HG02981 (cell line): ENCODE measurements around the gene MOB2.
"Not testable (repeated sequence)": the region's sequence is repeated elsewhere in the genome, so short reads cannot be mapped to it uniquely, and the experiment has no call there.

Source experiments
- ATAC-seq: cut with Tn5 transposase; IDR thresholded peaks from one replicate; pipeline ENCODE4 v1.9.1; 2021; ENCODE audit warnings: mild to moderate bottlenecking, moderate library complexity; ENCODE audit not compliant: unreplicated experiment

MOB2 gene

DNA sequence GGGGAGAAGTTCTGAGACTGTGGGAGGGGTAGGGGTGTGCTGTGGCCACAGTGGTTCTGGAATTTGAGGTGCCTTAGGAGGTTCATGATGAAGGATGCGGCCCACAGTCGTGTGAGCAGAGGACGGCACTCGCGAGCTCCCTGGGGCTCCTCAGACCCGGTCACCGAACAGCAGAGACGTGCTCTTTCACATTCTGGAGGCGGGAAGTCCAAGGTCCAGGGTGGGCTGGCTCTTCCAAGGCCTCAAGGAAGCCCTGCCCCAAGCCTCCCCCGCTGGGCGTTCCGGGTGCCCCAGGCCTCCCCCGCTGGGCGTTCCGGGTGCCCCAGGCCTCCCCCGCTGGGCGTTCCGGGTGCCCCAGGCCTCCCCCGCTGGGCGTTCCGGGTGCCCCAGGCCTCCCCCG lies 63.2 kb downstream of the MOB2 start:
- not testable (repeated sequence) for ATAC-seq

DNA sequence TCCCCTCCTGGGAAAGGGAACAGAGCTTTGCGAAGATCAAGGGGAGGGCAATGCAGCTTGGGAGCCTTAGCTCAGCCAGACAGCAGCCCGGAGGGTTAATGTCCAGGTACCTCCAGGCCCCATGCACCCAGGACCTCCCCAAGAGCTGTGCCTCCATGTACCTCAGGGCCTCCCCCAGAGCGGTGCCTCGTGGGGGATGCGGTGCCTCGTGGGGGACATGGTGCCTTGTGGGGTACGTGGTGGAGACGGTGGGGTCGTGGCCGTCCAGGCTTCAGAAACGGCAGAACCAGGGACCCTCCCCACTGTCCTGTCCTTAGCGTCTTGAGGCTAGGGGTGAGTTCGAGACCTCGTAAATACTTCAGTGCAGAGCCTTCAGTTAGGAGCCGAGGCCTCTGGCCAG lies 63.6 kb downstream of the MOB2 start:
- no peak for ATAC-seq

DNA sequence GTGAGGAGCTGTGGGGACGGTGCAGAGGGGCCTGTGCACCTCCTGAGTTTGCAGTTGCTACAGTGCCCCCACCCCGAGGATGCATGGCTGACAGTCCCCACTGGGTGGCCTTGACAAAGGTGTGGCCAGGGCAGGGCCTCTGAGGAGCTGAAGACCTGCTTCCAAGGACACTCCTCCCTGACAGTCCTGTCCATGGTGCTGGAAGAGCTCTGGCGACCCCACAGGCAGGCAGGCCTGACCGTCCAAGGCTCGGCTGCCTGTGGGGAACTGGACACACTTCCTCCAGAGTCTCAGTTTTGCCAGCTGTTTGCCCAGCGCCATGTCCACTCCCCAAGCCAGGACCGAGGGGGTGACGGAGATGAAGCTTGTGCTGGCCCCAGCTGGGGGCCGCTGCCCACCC lies 64.1 kb downstream of the MOB2 start:
- ATAC-seq = no peak

DNA sequence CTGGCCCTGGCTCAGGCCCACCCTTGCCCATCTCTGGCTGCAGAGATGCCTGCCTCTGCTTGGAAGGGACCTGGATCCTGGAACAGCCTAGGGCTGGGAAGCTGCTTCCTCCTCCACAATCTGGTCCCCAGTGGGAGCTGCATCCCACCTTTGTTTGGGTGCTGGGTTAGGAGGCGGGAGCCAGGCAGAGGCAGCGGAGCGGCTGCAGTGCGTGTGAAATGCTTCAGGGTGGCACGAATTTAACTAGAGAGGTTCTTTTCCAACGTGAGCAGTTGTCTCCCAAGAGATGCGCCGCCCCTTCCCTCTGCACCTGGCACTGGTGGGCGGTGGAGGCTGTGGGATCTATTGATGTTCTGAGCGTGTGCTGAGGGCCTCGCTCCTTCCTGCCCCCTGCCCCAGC lies 65.3 kb downstream of the MOB2 start:
- ATAC-seq = no peak

DNA sequence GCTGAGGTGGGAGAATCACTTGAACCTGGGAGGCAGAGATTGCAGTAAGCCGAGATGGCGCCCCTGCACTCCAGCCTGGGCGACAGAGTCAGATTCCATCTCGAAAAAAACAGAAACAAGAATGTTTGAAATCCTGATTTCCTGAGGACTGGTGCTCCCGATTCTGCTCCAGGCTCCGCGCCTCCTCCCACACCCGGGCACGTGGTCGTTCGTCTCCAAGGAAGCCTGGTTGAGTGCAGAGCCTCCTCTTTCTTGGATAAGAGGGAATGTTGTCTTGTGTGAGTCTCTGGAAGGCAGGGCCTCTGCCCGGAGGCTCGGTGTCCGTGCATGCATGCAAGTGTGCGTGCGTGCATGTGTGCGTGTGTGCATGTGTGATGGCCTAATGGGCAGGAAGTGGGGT lies 66.8 kb downstream of the MOB2 start:
- ATAC-seq = no peak
